HG02943 (cell line): ENCODE results near the gene DOLPP1.

ENCODE experiments used
- ATAC-seq: cut with Tn5 transposase; IDR thresholded peaks from one replicate; pipeline ENCODE4 v1.9.1; 2021; ENCODE audit warnings: mild to moderate bottlenecking, low read depth, moderate library complexity; ENCODE audit not compliant: unreplicated experiment

DOLPP1 gene

GRCh38 chr9:129063061-129063460 lies 17.9 kb upstream of the DOLPP1 start:
- no peak for ATAC-seq

DNA sequence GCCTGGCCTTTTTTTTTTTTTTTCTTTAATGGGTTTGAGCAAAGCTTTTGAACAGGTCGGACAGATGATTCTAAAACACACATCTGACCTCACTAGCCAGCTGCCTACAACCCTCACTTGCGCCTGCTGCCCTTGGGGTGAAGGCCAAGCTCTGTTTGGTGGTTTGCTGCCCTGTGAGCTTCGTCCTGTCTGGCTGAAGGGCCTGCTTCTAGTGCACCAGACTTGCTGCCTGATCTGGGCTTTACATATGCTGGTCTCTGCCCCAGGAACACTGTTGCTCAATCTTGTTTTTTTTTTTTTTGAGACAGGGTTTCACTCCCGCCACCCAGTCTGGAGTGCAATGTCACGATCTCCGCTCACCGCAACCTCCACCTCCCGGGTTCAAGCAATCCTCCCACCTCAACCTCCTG lies 16.4 kb upstream of the DOLPP1 start:
- no peak for ATAC-seq

DNA sequence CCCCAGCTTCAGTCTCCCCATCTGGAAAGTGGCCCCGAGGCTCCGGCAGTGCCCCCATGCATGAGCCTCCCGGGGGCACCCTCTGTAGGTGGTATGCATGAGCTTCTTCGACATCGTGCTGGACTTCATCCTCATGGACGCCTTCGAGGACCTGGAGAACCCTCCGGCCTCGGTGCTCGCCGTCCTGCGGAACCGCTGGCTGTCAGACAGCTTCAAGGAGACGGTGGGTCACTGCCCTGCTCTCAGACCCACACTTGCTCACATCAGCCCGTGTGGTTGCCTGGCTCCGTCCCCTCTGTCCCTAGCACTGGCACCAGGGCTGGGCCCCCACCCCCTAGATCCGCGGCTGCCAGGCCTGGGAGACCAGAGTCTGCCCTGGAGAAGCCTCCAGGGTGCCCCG lies 12.8 kb upstream of the DOLPP1 start:
- ATAC-seq: no peak

- ATAC-seq: peak; percentile 71
Measured at GRCh38 chr9:129068990-129069861, 11.7 kb upstream of the DOLPP1 start.

DNA sequence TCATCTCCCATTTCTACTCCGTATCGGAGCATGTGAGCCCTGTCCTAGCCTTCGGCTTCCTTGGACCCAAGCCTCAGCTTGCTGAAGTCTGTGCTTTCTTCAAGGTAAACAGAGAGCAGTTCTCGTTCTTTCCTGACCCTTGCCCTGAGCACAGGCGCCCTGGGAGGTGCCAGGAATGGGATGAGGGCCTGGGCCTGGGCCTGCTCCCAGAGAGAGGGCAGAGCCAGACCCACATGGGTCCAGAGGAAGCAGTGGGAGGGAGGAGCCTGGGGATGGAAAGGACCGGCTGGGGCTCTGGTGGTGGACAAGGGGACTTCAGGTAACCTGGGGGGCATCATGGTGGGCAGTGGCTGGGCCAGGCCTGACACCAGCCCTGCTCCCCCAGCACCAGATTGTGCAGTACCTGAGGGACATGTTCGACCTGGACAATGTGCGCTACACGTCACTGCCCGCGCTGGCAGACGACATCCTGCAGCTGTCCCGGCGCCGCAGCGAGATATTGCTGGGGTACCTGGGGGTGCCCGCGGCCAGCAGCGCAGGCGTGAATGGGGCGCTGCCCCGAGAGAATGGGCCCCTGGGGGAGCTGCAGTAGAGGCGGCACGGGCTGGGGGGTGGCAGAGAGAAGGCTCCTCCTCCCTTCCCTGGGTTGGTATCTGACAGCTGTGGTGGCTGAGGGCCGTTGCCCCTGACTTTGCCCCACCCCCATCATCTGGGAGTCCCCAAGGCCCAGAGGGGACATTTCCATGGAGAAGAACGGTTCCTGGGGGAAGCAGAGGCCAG lies 10.9 kb upstream of the DOLPP1 start:
- no peak for ATAC-seq

GRCh38 chr9:129070696-129071525 lies 10.0 kb upstream of the DOLPP1 start:
- no peak for ATAC-seq

DNA sequence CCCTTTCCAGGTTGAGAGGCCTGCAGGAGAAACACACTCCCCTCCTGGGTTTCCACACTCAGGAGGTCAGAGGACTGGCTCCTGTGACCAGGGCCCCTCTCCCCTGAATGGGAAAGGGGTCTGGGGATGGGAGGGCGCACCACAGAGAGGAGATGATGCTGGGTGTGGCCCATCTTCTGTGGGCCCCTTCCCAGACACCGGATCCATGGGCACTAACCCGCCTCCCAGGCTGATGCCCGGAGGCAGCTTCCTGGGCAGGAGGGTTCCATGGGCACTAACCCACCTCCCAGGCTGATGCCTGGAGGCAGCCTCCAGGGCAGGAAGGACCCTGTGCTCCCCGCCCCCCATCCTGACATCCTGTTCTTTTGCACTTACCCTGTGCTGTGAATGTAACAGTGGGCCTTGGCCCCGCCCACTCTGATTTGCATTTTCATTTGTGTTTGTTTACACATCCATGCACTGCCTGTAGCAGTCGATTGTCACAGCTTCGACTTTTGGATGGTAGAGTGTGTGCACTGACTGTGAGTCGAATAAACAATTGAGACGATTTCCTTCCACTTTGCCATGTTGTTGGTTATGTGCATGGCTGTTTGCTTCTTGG lies 9.3 kb upstream of the DOLPP1 start:
- no peak for ATAC-seq

DNA sequence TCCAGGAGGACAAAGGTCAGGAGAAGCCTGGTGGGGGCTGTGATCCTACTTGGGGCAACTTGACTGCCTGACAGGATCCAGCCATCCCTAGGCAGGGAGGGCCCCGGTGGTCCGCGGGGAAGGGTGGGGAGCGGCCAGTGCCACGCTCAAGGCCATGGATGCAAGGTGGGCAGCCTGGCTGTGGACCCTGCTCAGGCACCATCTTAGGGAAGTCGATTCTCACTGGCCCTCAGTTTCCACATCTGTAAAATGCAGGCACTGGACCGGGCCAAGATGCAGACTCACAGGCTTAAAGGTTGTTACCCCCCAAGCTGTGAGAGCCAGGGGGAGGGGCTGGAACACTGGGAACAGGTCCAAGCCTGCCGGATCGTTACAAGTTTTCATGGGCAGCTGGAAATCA lies 8.7 kb upstream of the DOLPP1 start:
- no peak for ATAC-seq

- no peak for ATAC-seq
Measured at GRCh38 chr9:129073404-129073803, 7.5 kb upstream of the DOLPP1 start.

DNA sequence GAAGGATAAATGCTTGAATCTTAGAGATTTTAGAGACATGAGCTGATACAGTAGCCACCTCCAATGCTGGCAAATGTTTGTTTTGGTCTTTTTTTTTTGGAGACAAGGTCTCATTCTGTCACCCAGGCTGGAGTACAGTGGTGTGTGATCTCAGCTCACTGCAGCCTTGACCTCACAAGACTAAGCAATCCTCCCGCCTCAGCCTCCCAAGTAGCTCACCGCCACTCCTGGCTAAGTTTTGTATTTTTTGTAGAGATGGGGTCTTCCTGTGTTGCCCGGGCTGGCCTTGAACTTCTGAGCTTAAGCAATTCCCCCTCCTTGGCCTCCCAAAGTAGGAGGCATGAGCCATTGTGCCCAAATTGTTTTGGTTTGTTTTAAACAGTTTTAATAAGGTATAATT lies 6.8 kb upstream of the DOLPP1 start:
- ATAC-seq: no peak

DNA sequence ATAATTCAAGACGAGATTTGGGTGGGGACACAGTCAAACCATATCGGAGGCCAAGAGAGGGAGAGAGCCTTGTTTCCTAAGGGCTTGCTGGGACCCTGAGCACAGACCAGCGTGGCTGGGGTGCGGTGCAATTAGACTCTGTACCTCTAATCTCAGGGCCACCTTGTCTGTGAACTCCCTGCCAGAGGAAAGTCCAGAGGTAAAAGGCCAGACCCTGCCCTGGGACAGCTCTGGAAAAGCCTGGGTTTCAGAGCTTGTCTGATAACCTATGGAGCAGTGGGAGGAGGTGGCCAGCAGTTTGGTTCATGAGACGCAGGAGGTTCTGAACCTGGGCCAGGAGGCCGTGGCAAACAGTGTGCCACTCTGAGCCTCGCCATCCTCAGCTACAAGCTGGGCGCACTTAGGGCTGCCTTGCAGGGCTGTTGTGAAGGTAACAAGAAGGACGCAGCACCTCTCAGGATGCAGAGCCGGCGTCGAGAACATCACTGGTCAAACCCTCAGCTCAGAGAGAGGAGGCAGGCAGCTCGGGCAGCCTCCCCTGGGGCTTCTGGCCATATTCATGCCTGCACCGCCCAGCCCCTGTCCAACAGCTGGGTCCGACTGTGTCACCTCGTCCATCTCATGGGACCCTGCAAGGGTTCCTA lies 4.8 kb upstream of the DOLPP1 start:
- no peak for ATAC-seq

- no peak for ATAC-seq
Measured at GRCh38 chr9:129076640-129077037, 4.3 kb upstream of the DOLPP1 start.

GRCh38 chr9:129077236-129077635 lies 3.7 kb upstream of the DOLPP1 start:
- ATAC-seq: no peak

GRCh38 chr9:129078691-129079503 lies 2.0 kb upstream of the DOLPP1 start:
- ATAC-seq: no peak

- ATAC-seq: no peak
Measured at GRCh38 chr9:129079829-129080228, 1.1 kb upstream of the DOLPP1 start.

DNA sequence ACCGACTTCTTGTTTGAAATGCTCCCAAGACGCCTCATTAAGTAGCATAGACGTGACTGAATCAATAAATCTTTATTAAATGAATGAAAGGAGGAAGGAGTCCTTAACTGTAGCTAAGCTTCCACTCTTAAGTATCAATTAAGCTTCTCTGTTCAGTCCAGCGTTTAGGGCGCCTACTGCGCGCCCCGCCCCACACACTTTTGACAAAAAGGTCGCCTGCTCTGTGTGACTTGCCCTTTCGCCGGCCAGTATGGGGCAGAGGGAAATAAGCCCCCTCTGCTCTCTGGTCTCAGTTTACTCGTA lies 662 bp upstream of the DOLPP1 start:
- ATAC-seq: no peak

DNA sequence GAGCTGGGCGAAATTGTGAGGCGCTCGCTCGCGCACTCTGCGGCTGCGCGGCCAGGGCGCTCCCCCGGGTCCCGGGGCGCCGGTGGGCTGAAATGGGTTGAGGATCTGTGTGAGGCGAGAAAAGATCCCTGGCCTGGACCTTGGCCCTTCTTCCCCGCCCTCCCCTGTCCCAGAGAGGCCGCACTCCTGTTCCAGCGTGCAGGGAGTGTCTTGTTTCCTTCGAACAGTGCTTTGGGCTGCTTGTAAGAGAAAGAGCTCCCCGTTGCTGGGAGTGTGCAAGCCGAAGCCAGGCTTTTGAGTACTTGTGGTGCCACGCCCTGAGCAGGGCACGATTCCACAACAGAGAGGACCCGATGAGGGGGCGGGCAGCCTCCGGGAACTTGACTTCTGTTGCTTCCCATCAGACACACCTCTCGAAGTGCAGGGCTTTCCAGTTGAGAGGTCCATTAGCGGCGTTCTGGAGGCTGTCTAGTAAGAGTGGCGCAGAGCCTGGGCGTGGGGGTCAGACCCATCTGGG lies 535 bp downstream of the DOLPP1 start:
- ATAC-seq: no peak

- ATAC-seq: no peak
Measured at GRCh38 chr9:129084087-129084486, 3.2 kb downstream of the DOLPP1 start.

DNA sequence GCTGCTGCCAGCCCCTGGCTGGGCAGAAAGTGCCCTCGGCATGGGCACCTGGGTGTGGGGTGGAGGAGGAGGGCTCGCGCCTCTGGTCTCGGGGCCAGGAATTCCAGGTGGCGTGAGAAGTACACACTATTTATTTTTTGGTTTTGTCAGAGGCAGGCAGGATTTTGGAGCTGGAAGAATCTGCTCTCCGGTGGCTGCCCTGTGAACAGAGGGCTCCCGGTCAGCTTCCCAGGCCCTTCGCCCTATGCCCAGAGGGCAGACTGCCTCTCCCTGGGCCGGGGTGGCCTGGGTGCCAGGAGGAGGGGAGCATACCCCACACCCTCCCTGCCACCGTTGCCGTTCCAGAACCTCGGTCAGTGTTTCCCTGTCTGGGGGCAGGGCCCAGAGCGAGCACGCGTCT lies 8.3 kb downstream of the DOLPP1 start:
- ATAC-seq: no peak
